IMR-90 (cell line): ENCODE measurements around the gene FER. TPM values are rescaled to one million over a fixed set of nuclear protein-coding genes. Genes with fewer than 3 reads are reported as not detected.

Source experiments
- ATAC-seq: fragments of 200-7000 bp; cut with Tn5 transposase; 2 replicates; pipeline ENCODE4 v1.9.1; 2020; ENCODE audit warnings: low read depth, mild to moderate bottlenecking, moderate library complexity
- BruUV-seq: library from RNA; stranded (reverse); fragments of 400-500 nt; replicated peaks from 2 replicates; lab custom pipeline; 2021; lab: Mats Ljungman, UMichigan
- CTCF ChIA-PET: fragments of 300-600 bp; formaldehyde crosslinking; extraction: SDS; loops from one replicate; lab custom pipeline; 2021; ENCODE audit warnings: antibody characterized with exemption; lab: Yijun Ruan, JAX
- POLR2A ChIA-PET: fragments of 300-600 bp; sonication (Branson Sonifier 250); formaldehyde crosslinking; loops from one replicate; lab custom pipeline; 2022; ENCODE audit warnings: antibody characterized with exemption; ENCODE audit not compliant: unreplicated experiment; lab: Charles Lee
- DNase-seq: peaks from one replicate; pipeline ENCODE4 v3.0.0; 2013
- H2AFZ ChIP-seq: replicated peaks from 2 replicates; pipeline ENCODE3; 2013; ENCODE audit warnings: low read length, mild to moderate bottlenecking; ENCODE audit not compliant: poor library complexity
- H2AK5ac ChIP-seq: 2 replicates; pipeline ENCODE4 v1.6.1; 2013; ENCODE audit warnings: low read depth, low read length, inconsistent platforms
- H2AK9ac ChIP-seq: replicated peaks from 2 replicates; pipeline ENCODE3; 2013; ENCODE audit warnings: mild to moderate bottlenecking, low read depth, low read length, moderate library complexity; ENCODE audit not compliant: poor library complexity
- H2BK120ac ChIP-seq: 2 replicates; pipeline ENCODE4 v1.6.1; 2013; ENCODE audit warnings: low read depth, low read length, inconsistent platforms
- H2BK15ac ChIP-seq: 3 replicates; pipeline ENCODE4 v1.6.1; 2013; ENCODE audit warnings: low read depth, low read length, inconsistent platforms
- H2BK20ac ChIP-seq: 2 replicates; pipeline ENCODE4 v1.6.1; 2013; ENCODE audit warnings: low read depth, mild to moderate bottlenecking, inconsistent platforms, low read length, moderate library complexity
- H2BK5ac ChIP-seq: 2 replicates; pipeline ENCODE4 v1.6.1; 2013; ENCODE audit warnings: mild to moderate bottlenecking, low read depth, low read length, inconsistent platforms; ENCODE audit not compliant: poor library complexity, severe bottlenecking
- H3K14ac ChIP-seq: replicated peaks from 2 replicates; pipeline ENCODE4 v1.6.1; 2013; ENCODE audit warnings: low read depth, low read length, inconsistent platforms
- H3K18ac ChIP-seq: 2 replicates; pipeline ENCODE4 v1.6.1; 2013; ENCODE audit warnings: low read depth, low read length, control low read depth
- H3K23ac ChIP-seq: 2 replicates; pipeline ENCODE4 v1.6.1; 2013; ENCODE audit warnings: low read depth, low read length, inconsistent platforms
- H3K27ac ChIP-seq: 2 replicates; pipeline ENCODE4 v1.5.1; 2013; ENCODE audit warnings: mild to moderate bottlenecking, control low read depth, low read length; ENCODE audit not compliant: insufficient read depth
- H3K27me3 ChIP-seq: 2 replicates; pipeline ENCODE4 v1.6.1; 2013; ENCODE audit warnings: low read length; ENCODE audit not compliant: control insufficient read depth, insufficient read depth
- H3K36me3 ChIP-seq: 2 replicates; pipeline ENCODE4 v1.6.1; 2013; ENCODE audit warnings: low read length, mixed read lengths; ENCODE audit not compliant: control insufficient read depth, insufficient read depth
- H3K4ac ChIP-seq: 2 replicates; pipeline ENCODE4 v1.6.1; 2013; ENCODE audit warnings: low read depth, low read length, inconsistent platforms
- H3K4me1 ChIP-seq: 2 replicates; pipeline ENCODE4 v1.6.1; 2013; ENCODE audit warnings: low read length, mixed read lengths; ENCODE audit not compliant: control insufficient read depth, insufficient read depth
- H3K4me2 ChIP-seq: 2 replicates; pipeline ENCODE4 v1.6.1; 2013; ENCODE audit warnings: low read depth, mild to moderate bottlenecking, control low read depth, low read length, moderate library complexity
- H3K4me3 ChIP-seq: 2 replicates; pipeline ENCODE4 v1.5.1; 2013; ENCODE audit warnings: low read depth, mild to moderate bottlenecking, control low read depth, low read length, moderate library complexity; ENCODE audit not compliant: insufficient read depth
- H3K56ac ChIP-seq: 2 replicates; pipeline ENCODE4 v1.6.1; 2013; ENCODE audit warnings: low read length, inconsistent platforms; ENCODE audit not compliant: insufficient read depth; ENCODE audit errors: extremely low read depth
- H3K79me1 ChIP-seq, 2 experiments: 2 replicates each; pipeline ENCODE4 v1.6.1; 2013; ENCODE audit warnings: low read length in 2 of 2, inconsistent platforms in 1 of 2, low read depth in 1 of 2
- H3K9ac ChIP-seq: 2 replicates; pipeline ENCODE4 v1.6.1; 2013; ENCODE audit warnings: low read depth, low read length, control low read depth
- H3K9me1 ChIP-seq: 2 replicates; pipeline ENCODE4 v1.6.1; 2013; ENCODE audit warnings: low read length, inconsistent platforms; ENCODE audit not compliant: insufficient read depth
- H3K9me3 ChIP-seq: 2 replicates; pipeline ENCODE4 v1.6.1; 2013; ENCODE audit warnings: low read length; ENCODE audit not compliant: control insufficient read depth, insufficient read depth
- H4K20me1 ChIP-seq: 2 replicates; pipeline ENCODE4 v1.6.1; 2013; ENCODE audit warnings: low read length, inconsistent platforms; ENCODE audit not compliant: insufficient read depth
- H4K5ac ChIP-seq: 2 replicates; pipeline ENCODE4 v1.6.1; 2013; ENCODE audit warnings: mild to moderate bottlenecking, low read depth, low read length, control low read depth
- H4K8ac ChIP-seq, 2 experiments: 2 replicates each; pipeline ENCODE4 v1.6.1; 2013; ENCODE audit warnings: low read depth in 2 of 2, low read length in 2 of 2, control low read depth in 1 of 2, inconsistent platforms in 1 of 2
- H4K91ac ChIP-seq: 2 replicates; pipeline ENCODE4 v1.6.1; 2013; ENCODE audit warnings: low read depth, low read length, inconsistent platforms; ENCODE audit not compliant: insufficient read depth
- BHLHE40 ChIP-seq: fragments of 150-350 bp; IDR thresholded peaks from 2 replicates; pipeline ENCODE4 v1.6.1; 2016; ENCODE audit warnings: mild to moderate bottlenecking, low read depth, low read length
- CEBPB ChIP-seq: IDR thresholded peaks from 2 replicates; pipeline ENCODE4 v1.6.1; 2012; ENCODE audit warnings: low read depth, low read length, improper control_type of control experiment
- CHD1 ChIP-seq: IDR thresholded peaks from 2 replicates; pipeline ENCODE4 v1.6.1; 2012; ENCODE audit warnings: low read depth, low read length, improper control_type of control experiment
- FOS ChIP-seq: fragments of 150-350 bp; IDR thresholded peaks from 2 replicates; pipeline ENCODE4 v1.6.1; 2016; ENCODE audit warnings: low read depth, low read length
- MAFK ChIP-seq: IDR thresholded peaks from 2 replicates; pipeline ENCODE4 v1.6.1; 2012; ENCODE audit warnings: low read depth, low read length, improper control_type of control experiment
- MAZ ChIP-seq: IDR thresholded peaks from 2 replicates; pipeline ENCODE4 v1.6.1; 2012; ENCODE audit warnings: low read depth, mild to moderate bottlenecking, low read length, improper control_type of control experiment, moderate library complexity, borderline replicate concordance
- MXI1 ChIP-seq: IDR thresholded peaks from 2 replicates; pipeline ENCODE4 v1.6.1; 2012; ENCODE audit warnings: low read depth, mild to moderate bottlenecking, low read length, moderate library complexity, borderline replicate concordance
- NFE2L2 ChIP-seq: fragments of 150-350 bp; IDR thresholded peaks from 2 replicates; pipeline ENCODE4 v1.6.1; 2016; ENCODE audit warnings: low read depth, mild to moderate bottlenecking, low read length
- POLR2A ChIP-seq: IDR thresholded peaks from 2 replicates; pipeline ENCODE4 v1.6.1; 2012; ENCODE audit warnings: mild to moderate bottlenecking, low read depth, low read length
- RAD21 ChIP-seq: IDR thresholded peaks from 2 replicates; pipeline ENCODE4 v1.6.1; 2012; ENCODE audit warnings: low read length, improper control_type of control experiment
- RCOR1 ChIP-seq: IDR thresholded peaks from 2 replicates; pipeline ENCODE4 v1.6.1; 2012; ENCODE audit warnings: mild to moderate bottlenecking, low read length, improper control_type of control experiment; ENCODE audit not compliant: insufficient replicate concordance
- RFX5 ChIP-seq: IDR thresholded peaks from 2 replicates; pipeline ENCODE4 v1.8.0; 2012; ENCODE audit warnings: low read depth, mild to moderate bottlenecking, low read length, moderate library complexity
- SMC3 ChIP-seq: fragments of 150-350 bp; IDR thresholded peaks from 2 replicates; pipeline ENCODE4 v1.6.1; 2016; ENCODE audit warnings: low read depth, mild to moderate bottlenecking, antibody characterized with exemption, low read length, moderate library complexity
- USF2 ChIP-seq: fragments of 150-350 bp; IDR thresholded peaks from 2 replicates; pipeline ENCODE4 v1.6.1; 2017; ENCODE audit warnings: mild to moderate bottlenecking, antibody characterized with exemption, low read length, low read depth
- WGBS, 2 experiments: methylation state at CpG; one replicate each; pipeline versions ENCODE4 v1.1.5 to v1.1.7; 2013; ENCODE audit warnings: missing lambda C conversion rate in 2 of 2; ENCODE audit not compliant: insufficient read length in 1 of 2; ENCODE audit errors: extremely low coverage in 2 of 2; 5-methylcytosine and 5-hydroxymethylcytosine counted together
- dilution Hi-C: fragments of 300-500 bp; cut with HindIII; formaldehyde crosslinking; loops from one replicate; pipeline ENCODE4 v1.14.3; 2018; ENCODE audit warnings: low sequenced_read_pairs; ENCODE audit not compliant: unreplicated experiment
- in situ Hi-C: fragments of 300-500 bp; cut with MboI; formaldehyde crosslinking; loops from 3 replicates; pipeline ENCODE4 v1.14.3; 2019; ENCODE audit warnings: low sequenced_read_pairs, inconsistent platforms, mixed read lengths
- intact Hi-C: fragments of 100-400 bp; cut with micrococcal nuclease; formaldehyde crosslinking; loops from 2 replicates; pipeline ENCODE4 v1.10.0; 2022
- polyA plus RNA-seq, 3 experiments: library from polyadenylated mRNA; depleted of rRNA; stranded (reverse); fragments of >200 nt; gene quantifications; 2 replicates each; pipeline ENCODE4 v1.2.3, GENCODE V29; 2012; ENCODE audit warnings: low replicate concordance in 1 of 3
- total RNA-seq: library from RNA; depleted of rRNA; stranded (reverse); fragments of >200 nt; gene quantifications from 2 replicates; pipeline ENCODE4 v1.2.3, GENCODE V29; 2012
- TF ChIP-seq, protein P1 (sequence below): fragments of 150-350 bp; IDR thresholded peaks from 2 replicates; pipeline ENCODE4 v1.6.1; 2016; ENCODE audit warnings: low read depth, mild to moderate bottlenecking, low read length, moderate library complexity, borderline replicate concordance
- TF ChIP-seq, protein P2 (sequence below): conservative IDR thresholded peaks from 2 replicates; pipeline ENCODE4 v1.5.1; 2012; ENCODE audit warnings: mild to moderate bottlenecking, low read depth, low read length, improper control_type of control experiment

Gene FER
- total and polyA plus RNA-seq, 2 of the 4 experiments (the other 2 are of a cell fraction), result 3.5 to 32.4 TPM

- intact Hi-C loops, result no loop called here
Measured at GRCh38 chr5:108975697-108976096, 228.0 kb downstream of the FER start.

More at GRCh38 chr5:108975697-108976096, 228.0 kb downstream of the FER start:
- Histone ChIP-seq H2BK20ac (no peak overlapping the region), H3K14ac (no peak overlapping the region), H3K4me2 (no peak overlapping the region), H4K91ac (no peak overlapping the region), H4K8ac (no peak overlapping the region), H2BK5ac (no peak overlapping the region), H2AK9ac (no peak overlapping the region), H3K79me1 (no peaks in the 10 kb centered on the region; a peak in 1 of 4 replicates), H3K36me3 (peaks cover 3% of the 10 kb centered on the region; the same call in 1 of the 2 replicates), H3K23ac (no peak overlapping the region), H3K27ac (no peak overlapping the region), H3K9me1 (peaks cover 3% of the 10 kb centered on the region; the same call in 1 of the 2 replicates), H3K18ac (no peak overlapping the region), H3K4me1 (no peaks in the 10 kb centered on the region), H3K4ac (no peak overlapping the region), H2AFZ (no peak overlapping the region), H3K4me3 (no peak overlapping the region), H2BK15ac (no peak overlapping the region), H3K27me3 (no peaks in the 10 kb centered on the region), H4K20me1 (no peaks in the 10 kb centered on the region), H4K5ac (no peak overlapping the region), H2AK5ac (no peak overlapping the region), H3K56ac (no peak overlapping the region), H2BK120ac (no peak overlapping the region), H3K9ac (no peak overlapping the region), H3K9me3 (no peaks in the 10 kb centered on the region)
- ATAC-seq, result no peak
- CTCF ChIA-PET, result no interaction called here
- in situ Hi-C loops (no loop called here), dilution Hi-C loops (no loop called here)
- WGBS, 2 experiments, result 89 to 100% methylated on average over 1 of the region's 2 CpGs
- DNase-seq, result no peak
- BruUV-seq, result no TSS peak
- POLR2A ChIA-PET, result no interaction called here
- TF ChIP-seq RCOR1 (no peak), CEBPB (no peak), POLR2A (no peak), MAFK (no peak), RAD21 (no peak), CHD1 (no peak), BHLHE40 (no peak), FOS (no peak), NFE2L2 (no peak), SMC3 (no peak), MAZ (no peak), USF2 (no peak), MXI1 (no peak), RFX5 (no peak)
- TF ChIP-seq, protein P1, sequence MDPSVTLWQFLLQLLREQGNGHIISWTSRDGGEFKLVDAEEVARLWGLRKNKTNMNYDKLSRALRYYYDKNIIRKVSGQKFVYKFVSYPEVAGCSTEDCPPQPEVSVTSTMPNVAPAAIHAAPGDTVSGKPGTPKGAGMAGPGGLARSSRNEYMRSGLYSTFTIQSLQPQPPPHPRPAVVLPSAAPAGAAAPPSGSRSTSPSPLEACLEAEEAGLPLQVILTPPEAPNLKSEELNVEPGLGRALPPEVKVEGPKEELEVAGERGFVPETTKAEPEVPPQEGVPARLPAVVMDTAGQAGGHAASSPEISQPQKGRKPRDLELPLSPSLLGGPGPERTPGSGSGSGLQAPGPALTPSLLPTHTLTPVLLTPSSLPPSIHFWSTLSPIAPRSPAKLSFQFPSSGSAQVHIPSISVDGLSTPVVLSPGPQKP, result no peak
- TF ChIP-seq, protein P2, sequence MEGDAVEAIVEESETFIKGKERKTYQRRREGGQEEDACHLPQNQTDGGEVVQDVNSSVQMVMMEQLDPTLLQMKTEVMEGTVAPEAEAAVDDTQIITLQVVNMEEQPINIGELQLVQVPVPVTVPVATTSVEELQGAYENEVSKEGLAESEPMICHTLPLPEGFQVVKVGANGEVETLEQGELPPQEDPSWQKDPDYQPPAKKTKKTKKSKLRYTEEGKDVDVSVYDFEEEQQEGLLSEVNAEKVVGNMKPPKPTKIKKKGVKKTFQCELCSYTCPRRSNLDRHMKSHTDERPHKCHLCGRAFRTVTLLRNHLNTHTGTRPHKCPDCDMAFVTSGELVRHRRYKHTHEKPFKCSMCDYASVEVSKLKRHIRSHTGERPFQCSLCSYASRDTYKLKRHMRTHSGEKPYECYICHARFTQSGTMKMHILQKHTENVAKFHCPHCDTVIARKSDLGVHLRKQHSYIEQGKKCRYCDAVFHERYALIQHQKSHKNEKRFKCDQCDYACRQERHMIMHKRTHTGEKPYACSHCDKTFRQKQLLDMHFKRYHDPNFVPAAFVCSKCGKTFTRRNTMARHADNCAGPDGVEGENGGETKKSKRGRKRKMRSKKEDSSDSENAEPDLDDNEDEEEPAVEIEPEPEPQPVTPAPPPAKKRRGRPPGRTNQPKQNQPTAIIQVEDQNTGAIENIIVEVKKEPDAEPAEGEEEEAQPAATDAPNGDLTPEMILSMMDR, result no peak
